Keratinocyte (primary cell): ENCODE measurements around the gene CDH22. TPM values are rescaled to one million over a fixed set of nuclear protein-coding genes. Genes with fewer than 3 reads are reported as not detected.

Experiments used
- DNase-seq: peaks from one replicate; pipeline ENCODE4 v3.0.0-alpha.2; 2011; ENCODE audit warnings: low read depth, missing footprints, low spot score
- FAIRE-seq: peaks from 2 replicates; lab custom pipeline; 2011; peaks lifted over from hg19 to GRCh38; lab: Jason Lieb, UNC
- H2AFZ ChIP-seq: 2 replicates; pipeline ENCODE4 v1.6.0; 2012; ENCODE audit warnings: low read length, control low read depth, inconsistent platforms; ENCODE audit not compliant: control insufficient read depth
- H3K27ac ChIP-seq: 2 replicates; pipeline ENCODE4 v1.5.1; 2011; ENCODE audit warnings: low read length; ENCODE audit not compliant: control insufficient read depth, insufficient read depth
- H3K27me3 ChIP-seq: 3 replicates; pipeline ENCODE4 v1.6.0; 2011; ENCODE audit warnings: low read length; ENCODE audit not compliant: control insufficient read depth, insufficient read depth; ENCODE audit errors: extremely low read depth
- H3K36me3 ChIP-seq, 2 experiments: 2 replicates in 1 of 2; 3 replicates in 1 of 2; pipeline ENCODE4 v1.5.1; 2011; ENCODE audit warnings: low read length in 2 of 2, mild to moderate bottlenecking in 1 of 2; ENCODE audit not compliant: control insufficient read depth in 2 of 2, insufficient read depth in 2 of 2; ENCODE audit errors: extremely low read depth in 1 of 2
- H3K4me1 ChIP-seq: 3 replicates; pipeline ENCODE4 v1.5.1; 2011; ENCODE audit warnings: low read length; ENCODE audit not compliant: control insufficient read depth, insufficient read depth; ENCODE audit errors: extremely low read depth
- H3K4me2 ChIP-seq: 3 replicates; pipeline ENCODE4 v1.6.0; 2011; ENCODE audit warnings: low read depth, low read length; ENCODE audit not compliant: control insufficient read depth, insufficient read depth; ENCODE audit errors: extremely low read depth
- H3K4me3 ChIP-seq, 3 experiments: fragments of 200-600 bp in 1 of 3; sonication (generic) in 1 of 3; 2 replicates in 2 of 3; 3 replicates in 1 of 3; pipeline ENCODE4 v1.5.1; 2011 to 2016; ENCODE audit warnings: low read length in 3 of 3, mild to moderate bottlenecking in 3 of 3, control low read depth in 2 of 3, inconsistent platforms in 1 of 3, low read depth in 1 of 3, mixed read lengths in 1 of 3, mixed run types in 1 of 3, moderate library complexity in 1 of 3; ENCODE audit not compliant: control insufficient read depth in 2 of 3, insufficient read depth in 2 of 3; ENCODE audit errors: extremely low read depth in 1 of 3
- H3K79me2 ChIP-seq: 2 replicates; pipeline ENCODE4 v1.6.0; 2012; ENCODE audit warnings: low read length; ENCODE audit not compliant: control insufficient read depth, insufficient read depth
- H3K9ac ChIP-seq: 3 replicates; pipeline ENCODE4 v1.6.0; 2011; ENCODE audit warnings: low read length; ENCODE audit not compliant: control insufficient read depth, insufficient read depth; ENCODE audit errors: extremely low read depth
- H3K9me1 ChIP-seq: 3 replicates; pipeline ENCODE4 v1.6.0; 2011; ENCODE audit warnings: low read length; ENCODE audit not compliant: control insufficient read depth, insufficient read depth; ENCODE audit errors: extremely low read depth
- H3K9me3 ChIP-seq: 2 replicates; pipeline ENCODE4 v1.5.1; 2012; ENCODE audit warnings: low read depth, low read length; ENCODE audit not compliant: control insufficient read depth
- H4K20me1 ChIP-seq: 3 replicates; pipeline ENCODE4 v1.6.0; 2011; ENCODE audit warnings: low read length; ENCODE audit not compliant: control insufficient read depth, insufficient read depth; ENCODE audit errors: extremely low read depth
- CTCF ChIP-seq, 3 experiments: IDR thresholded peaks in 1 of 3; conservative IDR thresholded peaks in 1 of 3; optimal IDR thresholded peaks in 1 of 3; 2 replicates in 2 of 3; 3 replicates in 1 of 3; pipeline versions ENCODE3 to v1.5.1; 2011; ENCODE audit warnings: low read length in 3 of 3, mild to moderate bottlenecking in 3 of 3, moderate library complexity in 2 of 3, control low read depth in 1 of 3, inconsistent platforms in 1 of 3; ENCODE audit not compliant: insufficient read depth in 2 of 3; ENCODE audit errors: extremely low read depth in 1 of 3
- EZH2 ChIP-seq: IDR thresholded peaks from one replicate; pipeline ENCODE4 v1.6.1; 2012; ENCODE audit warnings: inconsistent platforms, mild to moderate bottlenecking, low read length, moderate library complexity
- dilution Hi-C: fragments of 300-500 bp; cut with MboI; formaldehyde crosslinking; loops from one replicate; pipeline ENCODE4 v1.7.0; 2020; ENCODE audit warnings: low sequenced_read_pairs; ENCODE audit not compliant: extremely low pct_ligation_motif_present
- polyA plus RNA-seq, 5 experiments: library from polyadenylated mRNA; depleted of rRNA in 3 of 5; stranded (reverse) in 3 of 5; stranded (forward) in 1 of 5; unstranded in 1 of 5; fragments of >200 nt; gene quantifications; 1 replicate in 1 of 5; 2 replicates in 3 of 5; 3 replicates in 1 of 5; pipeline versions ENCODE4 v1.2.1 to v1.2.3, GENCODE V29; 2011 to 2012; ENCODE audit warnings: missing spikeins in 2 of 5, low read depth in 1 of 5, low replicate concordance in 1 of 5

Gene CDH22
- polyA plus RNA-seq, 1 donor (not counting 4 experiments of a cell fraction or from before 2014, with no cell fraction given) = not detected

- no peak for DNase-seq
- no peaks in the 10 kb centered on the region for H3K9me1 ChIP-seq
- peaks cover 15% of the 10 kb centered on the region for H3K27me3 ChIP-seq
- no peak for FAIRE-seq
- dilution Hi-C loops = no loop called here
- H3K27ac ChIP-seq = no peak overlapping the region
- no peaks in the 10 kb centered on the region for H4K20me1 ChIP-seq
- H3K4me3 ChIP-seq = no peak overlapping the region
- H3K4me1 ChIP-seq = no peaks in the 10 kb centered on the region
- H3K4me2 ChIP-seq = no peak overlapping the region
- no peaks in the 10 kb centered on the region for H3K79me2 ChIP-seq
- no peak overlapping the region for H2AFZ ChIP-seq
- H3K9ac ChIP-seq = no peak overlapping the region
- no peaks in the 10 kb centered on the region for H3K9me3 ChIP-seq
- TF ChIP-seq CTCF (optimal IDR thresholded peaks at IDR 0.05 in 1 of 3, IDR thresholded peaks at IDR 0.05 in 1 of 3, conservative IDR thresholded peaks at IDR 0.05 in 1 of 3; ENCODE audit: extremely low read depth in 1 of 3, insufficient read depth in 2 of 3, low read length in 3 of 3) (no peak), EZH2 (no peak)
- H3K36me3 ChIP-seq = no peaks in the 10 kb centered on the region
These were observed 154.0 kb downstream of the CDH22 start for GRCh38 chr20:46154305-46154704.

- Histone ChIP-seq H4K20me1 (no peaks in the 10 kb centered on the region), H3K4me3 (no peak overlapping the region), H3K79me2 (no peaks in the 10 kb centered on the region), H3K27ac (no peak overlapping the region), H3K4me2 (no peak overlapping the region), H3K36me3 (no peaks in the 10 kb centered on the region), H3K9ac (no peak overlapping the region), H3K9me3 (no peaks in the 10 kb centered on the region), H3K27me3 (peaks cover 13% of the 10 kb centered on the region), H3K4me1 (no peaks in the 10 kb centered on the region), H3K9me1 (no peaks in the 10 kb centered on the region), H2AFZ (no peak overlapping the region)
- DNase-seq (no peak), FAIRE-seq (no peak)
- TF ChIP-seq EZH2 (no peak), CTCF (optimal IDR thresholded peaks at IDR 0.05 in 1 of 3, IDR thresholded peaks at IDR 0.05 in 1 of 3, conservative IDR thresholded peaks at IDR 0.05 in 1 of 3; ENCODE audit: extremely low read depth in 1 of 3, insufficient read depth in 2 of 3, low read length in 3 of 3) (no peak)
- dilution Hi-C loops = no loop called here
These were observed 155.3 kb downstream of the CDH22 start for GRCh38 chr20:46152824-46153586.
